HS-5 (cell line): ENCODE measurements around the gene FGF4.
A peak's percentile ranks its signal among the peaks of the same experiment; 100 is the strongest.

ENCODE experiments used
- DNase-seq: peaks from one replicate; pipeline ENCODE4 v3.0.0-alpha.2; 2012; ENCODE audit warnings: low read depth

Gene FGF4

DNA sequence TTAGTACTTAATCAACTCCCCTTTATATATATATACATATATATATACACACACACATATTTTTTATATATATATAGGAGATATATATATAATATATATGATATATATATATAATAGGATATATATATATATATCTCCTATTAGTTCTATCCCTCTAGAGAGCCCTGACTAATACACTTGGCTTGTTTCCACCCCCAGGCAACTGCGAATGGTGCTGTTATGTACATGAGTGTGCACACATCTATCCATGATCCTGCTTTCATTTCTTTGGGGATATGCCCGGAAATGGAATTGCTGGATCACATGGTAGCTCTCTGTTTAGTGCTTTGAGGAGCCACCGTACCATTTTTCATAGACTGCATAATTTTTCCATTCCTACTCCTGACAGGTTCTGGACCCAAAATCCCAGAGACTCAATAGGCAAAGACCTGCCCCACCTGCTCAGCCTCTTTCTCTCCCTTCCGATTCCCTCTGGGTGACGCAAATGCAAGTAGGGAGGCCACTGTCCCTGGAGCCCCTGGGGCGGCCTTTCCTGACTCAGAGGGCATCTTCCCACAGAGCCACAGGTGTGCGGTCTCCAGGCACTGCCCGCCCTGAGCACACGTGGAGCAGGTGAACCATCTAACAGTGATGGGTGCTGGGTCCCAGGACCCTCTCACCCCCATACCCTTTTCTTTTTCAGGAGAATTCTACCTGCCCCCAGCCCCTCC is 32.1 kb upstream of the FGF4 start:
- no peak for DNase-seq

DNA sequence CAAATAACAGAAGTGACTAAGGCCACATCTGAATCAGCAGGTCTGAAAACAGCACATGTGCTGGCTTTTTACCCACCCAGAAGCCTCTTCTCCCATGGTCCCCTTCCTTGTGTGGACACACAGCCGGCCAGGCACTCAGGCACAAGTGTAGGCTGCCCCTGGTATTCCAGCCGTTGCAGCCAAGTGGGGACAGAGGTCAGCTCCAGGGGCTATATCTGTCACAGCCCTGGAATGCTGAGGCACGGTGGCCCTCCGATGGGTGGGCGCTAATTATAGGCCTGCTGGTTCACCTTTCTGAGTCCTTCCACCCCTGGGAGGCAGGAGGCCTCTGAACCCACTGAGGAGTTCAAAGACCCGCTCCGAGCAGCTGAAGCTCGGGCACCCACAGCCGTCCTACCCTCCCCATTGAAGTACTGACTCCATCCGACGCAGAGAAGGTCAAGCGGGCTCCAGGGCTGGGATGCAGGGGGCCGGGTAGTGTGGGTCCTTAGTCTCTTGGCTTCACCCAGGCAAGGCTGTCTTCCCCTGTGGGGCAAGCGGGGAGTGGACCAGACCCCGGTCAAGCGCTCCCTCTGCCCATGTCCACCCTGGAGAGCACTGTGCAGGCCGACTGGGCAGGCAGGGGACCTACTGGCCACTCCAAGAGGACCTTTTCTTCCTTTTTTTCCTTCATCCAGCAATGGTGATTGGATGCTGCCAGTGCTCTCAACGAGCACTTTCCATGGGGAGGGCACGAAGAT is 29.8 kb upstream of the FGF4 start:
- DNase-seq: no peak

DNA sequence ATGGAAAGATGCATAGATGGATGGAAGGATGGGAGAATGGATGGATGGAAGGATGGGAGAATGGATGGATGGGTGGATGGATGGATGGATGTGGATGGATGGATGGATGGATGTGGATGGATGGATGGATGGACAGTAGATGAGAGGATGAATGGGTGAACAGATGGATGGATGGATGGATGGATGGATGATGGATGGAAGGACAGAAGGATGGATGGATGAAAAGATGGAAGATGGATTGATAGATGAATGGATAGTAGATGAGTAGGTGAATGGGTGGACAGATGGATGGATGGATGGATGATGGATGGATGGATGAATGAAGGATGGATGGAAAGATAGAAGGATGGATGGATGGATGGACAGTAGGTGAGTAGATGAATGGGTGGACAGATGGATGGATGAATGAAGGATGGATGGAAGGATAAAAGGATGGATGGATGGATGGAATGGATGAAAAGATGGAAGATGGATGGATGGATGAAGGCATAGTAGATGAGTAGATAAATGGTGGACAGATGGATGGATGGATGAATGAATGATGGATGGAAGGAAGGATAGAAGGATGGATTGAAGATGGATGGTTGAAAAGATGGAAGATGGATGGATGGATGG is 28.6 kb upstream of the FGF4 start:
- DNase-seq: no peak

- no peak for DNase-seq
Measured at GRCh38 chr11:69803022-69803421, 27.9 kb upstream of the FGF4 start.

- DNase-seq: no peak
Measured at GRCh38 chr11:69802590-69802989, 27.4 kb upstream of the FGF4 start.

DNA sequence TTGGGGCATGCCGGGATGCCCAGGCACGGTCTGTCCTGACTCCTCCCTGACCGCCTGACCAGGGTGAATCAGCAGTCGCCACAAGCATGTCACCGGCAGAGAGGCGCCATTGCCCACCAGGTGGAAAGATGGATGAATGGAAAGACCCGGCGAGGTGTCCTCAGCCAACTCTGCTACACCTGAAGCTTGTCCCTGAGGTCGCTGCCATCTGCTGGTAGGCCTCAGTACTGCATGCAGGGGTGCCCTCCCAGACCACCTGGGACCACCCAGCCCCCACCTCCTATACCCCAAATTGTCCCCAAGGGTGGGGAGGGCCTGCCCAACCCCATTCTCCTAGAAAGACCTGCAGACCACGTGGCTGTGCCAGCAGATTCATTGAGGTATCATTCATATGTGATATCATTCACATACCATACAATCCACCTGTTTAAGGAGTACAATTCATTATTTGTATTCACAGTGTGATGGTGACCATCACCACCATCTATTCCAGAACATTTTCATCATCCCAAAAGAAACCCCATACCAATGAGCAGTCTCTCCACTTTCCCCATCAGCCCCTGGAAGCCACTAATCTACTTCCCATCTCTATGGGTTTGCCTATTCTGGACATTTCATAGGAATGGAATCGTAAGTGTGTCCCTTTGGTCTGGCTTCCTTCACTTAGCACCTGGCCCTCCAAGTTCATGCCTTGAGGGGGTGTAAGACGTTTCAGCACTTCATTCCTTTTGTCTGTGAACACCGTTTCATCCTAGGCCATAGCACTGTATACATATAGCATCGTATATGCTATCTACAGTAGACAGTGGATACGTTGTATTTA is 26.6 kb upstream of the FGF4 start:
- no peak for DNase-seq

DNA sequence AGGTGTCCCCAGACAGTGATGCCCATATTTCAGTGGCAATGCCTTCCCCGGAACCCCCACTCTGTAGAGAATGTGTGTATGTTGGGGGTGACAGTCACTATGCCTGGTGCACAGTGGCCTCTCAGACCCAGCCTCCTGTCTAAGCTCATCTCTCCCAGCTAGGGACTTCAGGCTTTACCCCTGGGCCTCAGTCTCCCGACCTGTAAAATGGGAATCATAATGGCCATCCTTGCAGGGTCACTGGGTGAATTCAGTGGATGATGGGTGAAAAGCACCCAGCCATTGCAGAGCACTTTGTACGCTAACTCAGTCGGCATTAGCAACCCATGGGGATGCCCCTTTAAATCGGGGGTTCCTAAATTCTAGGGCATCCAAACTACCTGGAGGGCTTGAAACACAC is 25.1 kb upstream of the FGF4 start:
- no peak for DNase-seq

GRCh38 chr11:69799582-69799981 is 24.4 kb upstream of the FGF4 start:
- DNase-seq: peak; percentile 10

DNA sequence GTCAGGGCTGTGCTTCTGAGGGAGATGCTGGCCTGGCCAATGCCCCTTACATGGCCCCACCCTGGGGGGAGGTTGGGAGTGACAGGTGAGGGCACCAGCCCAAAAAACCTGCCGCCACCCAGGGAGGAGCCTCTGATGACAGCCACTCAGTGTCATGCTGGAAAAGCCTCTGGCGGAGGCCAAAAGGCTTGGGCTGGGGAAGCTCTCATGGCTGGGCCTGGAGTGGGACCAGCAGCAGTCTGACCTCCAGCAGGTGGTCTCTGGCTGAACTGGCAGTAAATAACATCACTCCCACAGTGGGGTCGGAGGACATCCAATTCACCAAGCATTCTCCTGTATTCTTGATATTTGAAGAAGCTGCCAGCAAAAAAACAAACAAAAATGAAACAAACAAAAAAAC is 24.0 kb upstream of the FGF4 start:
- DNase-seq: no peak

DNA sequence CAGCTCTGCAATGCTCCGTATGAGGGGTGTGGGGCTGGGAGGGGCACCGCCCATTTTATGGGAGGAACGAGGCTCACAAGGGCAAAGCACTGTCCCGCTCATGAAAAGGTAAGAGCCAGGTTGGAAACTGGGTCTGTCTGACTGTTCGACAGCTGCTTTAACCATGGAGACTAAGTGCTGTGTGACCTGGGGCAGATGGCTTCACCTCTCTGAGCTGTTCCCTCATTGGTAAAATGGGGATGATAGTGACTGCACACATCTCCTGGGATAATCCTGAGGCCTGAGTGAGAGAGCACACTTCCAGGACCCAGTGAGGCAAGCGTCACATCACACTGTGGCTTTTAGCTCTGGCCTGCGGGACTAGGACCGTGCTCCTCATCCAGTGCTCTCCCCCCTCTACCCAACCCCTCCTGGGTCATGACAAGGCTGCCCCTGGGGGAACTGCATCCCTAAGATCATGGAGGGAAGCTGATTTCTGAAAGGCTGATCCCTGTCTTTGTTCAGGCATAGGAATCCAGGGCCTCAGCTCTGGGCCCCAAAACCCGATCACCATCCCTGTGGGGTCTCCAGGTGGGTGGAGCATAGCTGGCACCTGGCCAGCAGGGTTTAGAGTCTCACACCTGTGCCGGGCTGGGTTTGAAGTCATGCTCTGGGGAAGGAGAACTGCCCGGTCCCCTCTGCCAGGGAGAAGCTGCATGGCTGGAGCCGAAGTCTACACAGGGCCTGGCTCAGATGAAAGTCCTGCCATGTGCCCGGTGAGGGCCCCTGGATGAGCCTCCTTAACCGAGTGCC is 22.8 kb upstream of the FGF4 start:
- DNase-seq: no peak

DNA sequence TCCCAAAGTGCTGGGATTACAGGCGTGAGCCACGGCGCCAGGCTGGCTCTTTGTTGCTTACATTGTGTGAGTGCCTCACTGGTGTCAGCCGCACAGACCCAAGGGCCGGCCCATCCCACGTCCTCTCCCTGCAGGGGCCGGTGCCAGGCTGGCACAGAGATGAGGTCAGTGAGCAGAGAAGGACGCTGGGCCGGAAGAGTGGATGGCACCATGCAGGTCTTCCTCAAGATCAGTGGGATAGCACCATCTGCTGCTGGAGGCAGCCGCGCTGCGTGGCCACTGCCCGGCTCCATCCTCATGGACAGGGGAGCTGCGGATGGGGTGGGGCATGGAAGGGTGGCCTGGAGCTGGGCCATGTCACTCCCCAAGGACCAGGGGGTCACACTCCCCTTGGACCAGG is 22.0 kb upstream of the FGF4 start:
- DNase-seq: no peak

GRCh38 chr11:69796063-69796462 is 20.9 kb upstream of the FGF4 start:
- DNase-seq: no peak

- peak; percentile 85 for DNase-seq
Measured at GRCh38 chr11:69791276-69792180, 16.4 kb upstream of the FGF4 start.

DNA sequence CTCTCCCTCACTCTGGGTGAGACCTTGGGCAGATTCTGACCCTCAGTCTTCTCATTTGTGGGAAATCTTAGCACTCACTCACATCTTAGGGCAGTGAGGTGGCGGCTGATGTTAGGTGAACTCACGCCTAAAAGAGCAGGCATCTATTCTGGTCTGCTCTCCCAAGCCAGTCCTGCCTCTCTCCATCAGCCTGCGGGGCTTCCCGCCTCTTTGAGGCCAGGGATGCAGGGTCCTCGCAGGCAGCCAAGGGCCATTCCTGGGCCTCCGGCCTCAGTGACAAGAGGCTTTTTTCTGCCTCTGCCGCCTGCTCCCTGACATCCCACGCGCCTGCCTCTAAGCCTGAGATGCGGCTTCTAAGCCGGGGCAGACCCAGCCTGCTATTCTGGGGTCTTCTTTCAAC is 13.8 kb upstream of the FGF4 start:
- DNase-seq: no peak

DNA sequence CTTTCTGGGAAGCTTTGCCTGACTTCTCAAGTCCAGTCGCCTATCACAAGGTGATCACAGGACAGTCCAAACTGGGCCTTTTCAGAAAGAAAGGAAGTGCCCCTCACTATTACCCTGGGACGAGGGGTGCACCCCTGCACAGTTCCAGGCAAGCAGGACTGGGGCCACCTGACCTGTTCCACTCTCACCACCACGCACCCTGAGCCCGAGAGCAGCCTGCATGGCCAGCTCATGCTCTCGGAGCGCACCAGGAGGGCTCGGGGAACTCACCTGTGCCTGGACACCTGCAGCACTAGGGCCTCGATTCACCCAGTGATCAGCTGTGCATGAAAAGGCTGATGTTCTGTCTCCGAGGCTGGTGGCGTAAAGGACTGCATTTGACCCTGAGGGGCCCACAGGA is 12.8 kb upstream of the FGF4 start:
- DNase-seq: no peak

DNA sequence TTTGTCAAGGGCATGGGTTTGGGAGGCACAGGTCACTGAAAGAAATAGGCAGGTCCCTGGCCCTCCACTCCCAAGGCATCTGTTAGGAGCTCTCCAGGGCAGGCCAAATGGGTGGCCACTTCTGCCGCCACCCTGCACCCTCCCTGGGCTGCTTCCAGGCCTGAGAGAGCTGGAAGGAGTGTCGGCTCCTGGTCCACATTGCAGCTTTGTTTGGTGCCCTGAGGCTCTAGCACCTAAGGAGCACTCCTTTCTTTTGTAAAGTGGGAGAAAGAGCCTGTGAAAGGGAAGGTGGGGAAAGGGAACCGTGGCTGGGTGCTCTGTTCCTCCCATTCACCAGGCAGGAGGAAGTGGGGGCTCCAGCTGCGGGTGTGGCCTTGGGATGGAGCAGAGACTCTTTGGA is 12.3 kb upstream of the FGF4 start:
- DNase-seq: no peak

DNA sequence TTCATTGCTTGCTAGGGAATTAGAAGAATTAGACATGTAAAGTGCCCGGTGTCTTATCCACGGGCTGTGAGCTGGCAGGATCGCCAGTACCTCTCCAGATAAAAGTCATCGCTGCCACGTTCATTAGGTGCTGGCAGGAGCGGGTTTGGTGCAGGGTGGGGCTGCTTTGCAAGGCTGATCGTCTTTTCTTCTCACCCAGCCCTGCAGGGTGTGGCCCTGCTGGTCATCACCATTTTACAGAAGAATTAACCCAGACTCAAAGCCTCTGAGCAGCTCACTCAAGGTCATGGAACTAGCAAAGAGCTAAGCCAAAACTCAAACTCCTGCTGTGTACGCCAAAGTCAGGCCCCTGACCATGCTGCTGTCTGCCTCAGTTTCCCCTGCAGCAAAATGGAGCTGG is 6.1 kb upstream of the FGF4 start:
- no peak for DNase-seq

GRCh38 chr11:69778373-69778772 is 3.2 kb upstream of the FGF4 start:
- DNase-seq: no peak

DNA sequence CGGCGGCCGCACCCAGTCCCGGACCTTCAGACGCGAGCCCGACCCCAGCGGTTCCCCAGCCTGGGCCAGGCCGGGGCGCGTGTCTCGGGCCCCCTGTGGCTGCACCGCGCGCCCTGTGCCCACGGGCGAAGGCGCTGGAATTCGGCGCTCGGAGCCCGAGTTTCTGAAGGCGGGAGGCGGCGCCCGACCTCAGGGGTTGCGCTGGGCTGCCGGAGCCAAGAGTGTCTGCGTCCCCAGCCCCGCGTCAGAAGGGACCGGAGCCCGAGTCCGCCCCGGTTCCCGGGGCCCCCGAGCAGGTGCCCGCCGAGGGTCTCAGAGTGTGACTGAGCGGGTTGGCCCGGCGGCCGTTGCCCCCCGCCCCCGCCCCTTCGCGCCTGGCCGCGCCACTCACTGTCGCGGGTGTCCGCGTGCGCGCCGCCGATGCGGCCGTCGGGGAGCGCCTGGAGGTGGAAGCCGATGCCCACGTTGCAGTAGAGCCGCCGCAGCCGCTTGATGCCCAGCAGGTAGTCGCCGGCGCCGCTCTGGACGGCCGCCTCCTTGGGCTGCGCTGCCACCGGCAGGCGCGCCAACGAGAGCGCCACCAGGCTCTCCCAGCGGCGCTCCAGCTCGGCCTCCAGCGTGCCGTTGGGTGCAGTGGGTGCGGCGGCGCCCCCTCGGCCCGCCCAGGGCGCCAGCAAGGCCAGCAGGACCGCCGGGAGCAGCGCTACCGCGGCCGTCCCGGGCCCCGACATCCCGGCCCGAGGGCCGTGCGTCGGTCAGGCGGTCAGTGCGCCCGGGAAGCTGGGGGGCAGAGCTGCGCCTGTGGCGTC is 583 bp downstream of the FGF4 start:
- no peak for DNase-seq
